Endothelial cell of umbilical vein (primary cell): Measurements from ENCODE around the gene SERF2. TPM values are rescaled to one million over a fixed set of nuclear protein-coding genes. Genes with fewer than 3 reads are reported as not detected.

Source experiments
- BruUV-seq: library from RNA; stranded (reverse); fragments of 400-500 nt; replicated peaks from 2 replicates; lab custom pipeline; 2021; lab: Mats Ljungman, UMichigan
- CTCF ChIA-PET: fragments of 300-600, 350-600 bp; sonication (Branson Sonifier 250); formaldehyde crosslinking; loops from one replicate; lab custom pipeline; 2021; ENCODE audit warnings: antibody characterized with exemption, inconsistent platforms; lab: Charles Lee
- POLR2A ChIA-PET: fragments of 300-600, 350-600 bp; sonication (Branson Sonifier 250); formaldehyde crosslinking; loops from one replicate; lab custom pipeline; 2021; ENCODE audit warnings: antibody characterized with exemption, inconsistent platforms; lab: Charles Lee
- DNase-seq: peaks from one replicate; pipeline ENCODE4 v3.0.0-alpha.2; 2011; ENCODE audit warnings: low read depth, low spot score
- FAIRE-seq: peaks from 2 replicates; lab custom pipeline; 2011; peaks lifted over from hg19 to GRCh38; lab: Jason Lieb, UNC
- H2AFZ ChIP-seq: 2 replicates; pipeline ENCODE4 v1.6.0; 2012; ENCODE audit warnings: low read depth, low read length, control low read depth, inconsistent platforms
- H3K27ac ChIP-seq: 2 replicates; pipeline ENCODE4 v1.5.1; 2011; ENCODE audit warnings: low read depth, mild to moderate bottlenecking, control low read depth, low read length, moderate library complexity; ENCODE audit not compliant: insufficient read depth
- H3K27me3 ChIP-seq, 2 experiments: 2 replicates each; pipeline versions ENCODE4 v1.6.0 to v1.6.1; 2011; ENCODE audit warnings: low read length in 2 of 2, mixed read lengths in 1 of 2; ENCODE audit not compliant: control insufficient read depth in 2 of 2, insufficient read depth in 2 of 2
- H3K36me3 ChIP-seq, 2 experiments: 2 replicates in 1 of 2; 3 replicates in 1 of 2; pipeline ENCODE4 v1.5.1; 2011; ENCODE audit warnings: low read length in 2 of 2, mild to moderate bottlenecking in 1 of 2, moderate library complexity in 1 of 2; ENCODE audit not compliant: control insufficient read depth in 2 of 2, insufficient read depth in 2 of 2; ENCODE audit errors: extremely low read depth in 1 of 2
- H3K4me1 ChIP-seq: 3 replicates; pipeline ENCODE4 v1.5.1; 2011; ENCODE audit warnings: mild to moderate bottlenecking, low read length; ENCODE audit not compliant: control insufficient read depth, insufficient read depth; ENCODE audit errors: extremely low read depth
- H3K4me2 ChIP-seq: 2 replicates; pipeline ENCODE4 v1.6.1; 2011; ENCODE audit warnings: low read length, control low read depth, mixed read lengths; ENCODE audit not compliant: insufficient read depth
- H3K4me3 ChIP-seq, 3 experiments: fragments of 200-600 bp in 1 of 3; sonication (generic), shearing (Covaris generic) in 1 of 3; replicated peaks in 1 of 3; 2 replicates each; pipeline ENCODE4 v1.5.1; 2011 to 2016; ENCODE audit warnings: control low read depth in 3 of 3, low read length in 3 of 3, mild to moderate bottlenecking in 2 of 3, inconsistent platforms in 1 of 3, low read depth in 1 of 3, moderate library complexity in 1 of 3; ENCODE audit not compliant: insufficient read depth in 1 of 3
- H3K79me2 ChIP-seq: 2 replicates; pipeline ENCODE4 v1.6.0; 2012; ENCODE audit warnings: low read length, inconsistent platforms; ENCODE audit not compliant: control insufficient read depth, insufficient read depth
- H3K9ac ChIP-seq: replicated peaks from 2 replicates; pipeline ENCODE3; 2011; ENCODE audit warnings: low read length, control low read depth; ENCODE audit not compliant: insufficient read depth; ENCODE audit errors: extremely low read depth
- H3K9me1 ChIP-seq: replicated peaks from 3 replicates; pipeline ENCODE4 v1.6.0; 2011; ENCODE audit warnings: mild to moderate bottlenecking, low read length; ENCODE audit not compliant: control insufficient read depth, insufficient read depth; ENCODE audit errors: extremely low read depth
- H3K9me3 ChIP-seq: replicated peaks from 2 replicates; pipeline ENCODE4 v1.5.1; 2012; ENCODE audit warnings: low read length, inconsistent platforms; ENCODE audit not compliant: control insufficient read depth, insufficient read depth
- H4K20me1 ChIP-seq: replicated peaks from 2 replicates; pipeline ENCODE3; 2011; ENCODE audit warnings: mild to moderate bottlenecking, low read length; ENCODE audit not compliant: control insufficient read depth, insufficient read depth; ENCODE audit errors: extremely low read depth
- CTCF ChIP-seq, 2 donors: IDR thresholded peaks; 1 replicate in 1 of 2; 2 replicates in 1 of 2; pipeline ENCODE4 v1.5.1; 2011; ENCODE audit warnings: low read length in 2 of 2, mild to moderate bottlenecking in 2 of 2, moderate library complexity in 2 of 2, control low read depth in 1 of 2, inconsistent platforms in 1 of 2, low read depth in 1 of 2; ENCODE audit not compliant: insufficient read depth in 1 of 2; ENCODE audit errors: extremely low read depth in 1 of 2
- EZH2 ChIP-seq: IDR thresholded peaks from 2 replicates; pipeline ENCODE4 v1.6.1; 2012; ENCODE audit warnings: borderline replicate concordance, low read depth, mild to moderate bottlenecking, moderate library complexity, low read length, inconsistent platforms; ENCODE audit not compliant: severe bottlenecking
- FOS ChIP-seq: IDR thresholded peaks from 2 replicates; pipeline ENCODE4 v1.6.1; 2011; ENCODE audit warnings: mild to moderate bottlenecking, low read length, moderate library complexity, borderline replicate concordance; ENCODE audit not compliant: insufficient read depth
- GATA2 ChIP-seq: IDR thresholded peaks from 2 replicates; pipeline ENCODE4 v1.7.0; 2011; ENCODE audit warnings: low read depth, mild to moderate bottlenecking, moderate library complexity, mixed read lengths, low read length; ENCODE audit not compliant: insufficient read length, insufficient read depth
- JUN ChIP-seq: IDR thresholded peaks from 2 replicates; pipeline ENCODE4 v1.6.1; 2011; ENCODE audit warnings: borderline replicate concordance, low read depth; ENCODE audit not compliant: insufficient read length, insufficient read depth
- MAX ChIP-seq: IDR thresholded peaks from 2 replicates; pipeline ENCODE4 v1.6.1; 2011; ENCODE audit not compliant: insufficient read depth, insufficient read length
- MYC ChIP-seq: IDR thresholded peaks from one replicate; pipeline ENCODE4 v1.6.1; 2011; ENCODE audit warnings: mild to moderate bottlenecking, low read depth, low read length
- POLR2A ChIP-seq: IDR thresholded peaks from 2 replicates; pipeline ENCODE4 v1.6.1; 2012; ENCODE audit warnings: low read depth, mild to moderate bottlenecking, control low read depth, low read length
- POLR2AphosphoS5 ChIP-seq: IDR thresholded peaks from 2 replicates; pipeline ENCODE4 v1.6.1; 2012; ENCODE audit warnings: low read depth, mild to moderate bottlenecking, control low read depth, low read length, moderate library complexity; ENCODE audit not compliant: insufficient read depth
- dilution Hi-C: fragments of 300-500 bp; cut with MboI; formaldehyde crosslinking; loops from one replicate; pipeline ENCODE4 v1.15.0; 2019; ENCODE audit warnings: low sequenced_read_pairs; ENCODE audit not compliant: extremely low pct_ligation_motif_present
- intact Hi-C: fragments of 100-400 bp; cut with micrococcal nuclease; formaldehyde crosslinking; loops from one replicate; pipeline ENCODE4 v1.10.0; 2022
- polyA plus RNA-seq, 4 experiments: library from polyadenylated mRNA; depleted of rRNA in 3 of 4; stranded (reverse) in 3 of 4; unstranded in 1 of 4; fragments of >200 nt; gene quantifications; 2 replicates each; pipeline versions ENCODE4 v1.2.1 to v1.2.3, GENCODE V29; 2011 to 2012; ENCODE audit warnings: missing spikeins in 1 of 4
- total RNA-seq: library from RNA; stranded (reverse); gene quantifications from 2 replicates; pipeline ENCODE4 v1.2.3, GENCODE V29; 2021

Gene SERF2
- total and polyA plus RNA-seq, 2 donors (not counting 3 experiments of a cell fraction or from before 2014, with no cell fraction given) = 970 to 1,481 TPM

GRCh38 chr15:43763819-43764446, 28.2 kb upstream of the SERF2 start:
- no TSS peak for BruUV-seq
- DNase-seq (no peak), FAIRE-seq (no peak)
- H3K27ac ChIP-seq = no peak overlapping the region
- ChIA-PET CTCF (no interaction called here), POLR2A (no interaction called here)
- no peaks in the 10 kb centered on the region for H3K4me1 ChIP-seq
- intact Hi-C loops = no loop called here
- H3K4me2 ChIP-seq = no peak overlapping the region
- H3K9ac ChIP-seq = no peak overlapping the region
- dilution Hi-C loops = no loop called here
- H3K4me3 ChIP-seq = no peak overlapping the region
- TF ChIP-seq FOS (no peak), EZH2 (no peak), POLR2AphosphoS5 (no peak), CTCF (IDR thresholded peaks at IDR 0.05; ENCODE audit: extremely low read depth in 1 of 2, insufficient read depth in 1 of 2, low read depth in 1 of 2, low read length in 2 of 2) (no peak), GATA2 (no peak), POLR2A (no peak), MAX (no peak), JUN (no peak), MYC (no peak)
- H3K79me2 ChIP-seq = peaks cover 7% of the 10 kb centered on the region
- no peaks in the 10 kb centered on the region for H3K9me1 ChIP-seq
- H3K27me3 ChIP-seq = no peaks in the 10 kb centered on the region
- H3K36me3 ChIP-seq = peaks cover 35 to 48% of the 10 kb centered on the region in 2 experiments
- H3K9me3 ChIP-seq = no peaks in the 10 kb centered on the region
- H2AFZ ChIP-seq = no peak overlapping the region
- no peaks in the 10 kb centered on the region for H4K20me1 ChIP-seq
